Measurements from ENCODE around the gene AMTN. TPM values are rescaled to one million over a fixed set of nuclear protein-coding genes. Genes with fewer than 3 reads are reported as not detected.
A peak's percentile ranks its signal among the peaks of the same experiment; 100 is the strongest.

Gene AMTN
- total RNA-seq, 1 experiment from 2014 or later, result not detected

- Histone ChIP-seq H3K9ac (ENCODE audit: low read length) (no peak overlapping the region), H3K27ac (ENCODE audit: low read length) (no peak overlapping the region), H3K9me3 (ENCODE audit: low read length) (no peaks in the 10 kb centered on the region), H3K36me3 (ENCODE audit: low read depth, low read length) (no peaks in the 10 kb centered on the region), H3K27me3 (ENCODE audit: low read length) (peaks cover 56% of the 10 kb centered on the region), H3K4me3 (ENCODE audit: low read length) (no peak overlapping the region), H3K9me2 (replicated peaks; ENCODE audit: low read length) (no peaks in the 10 kb centered on the region), H2AFZ (ENCODE audit: low read length) (no peak overlapping the region), H3F3A (ENCODE audit: low read length, unreplicated experiment) (no peaks in the 10 kb centered on the region), H3K4me1 (ENCODE audit: insufficient read depth, low read length) (no peaks in the 10 kb centered on the region), H4K20me1 (ENCODE audit: low read length) (no peaks in the 10 kb centered on the region), H3K4me2 (ENCODE audit: low read length) (no peak overlapping the region), H3K79me2 (ENCODE audit: low read length) (no peaks in the 10 kb centered on the region)
- POLR2A ChIA-PET (ENCODE audit: unreplicated experiment), result no interaction called here
- intact Hi-C loops (cut with micrococcal nuclease), result no loop called here
- BruUV-seq (replicated peaks), result no TSS peak
- CTCF ChIA-PET, result no interaction called here
- TF ChIP-seq EZH2phosphoT487 (IDR thresholded peaks at IDR 0.05; ENCODE audit: borderline replicate concordance, low read length) (no peak), CTCF (conservative IDR thresholded peaks at IDR 0.05; ENCODE audit: low read depth, low read length) (peak; percentile 91), EZH2 (IDR thresholded peaks at IDR 0.05; ENCODE audit: low read length, unreplicated experiment) (no peak)
- ATAC-seq (peak; percentile 67), DNase-seq (peak; percentile 55)
Measured at GRCh38 chr4:70544279-70544868, 26.0 kb downstream of the AMTN start.

- Histone ChIP-seq H3K27me3 (ENCODE audit: low read length) (peaks cover 24% of the 10 kb centered on the region), H2AFZ (ENCODE audit: low read length) (no peak overlapping the region), H3K36me3 (ENCODE audit: low read depth, low read length) (no peaks in the 10 kb centered on the region), H3K9me2 (replicated peaks; ENCODE audit: low read length) (no peaks in the 10 kb centered on the region), H3K79me2 (ENCODE audit: low read length) (no peaks in the 10 kb centered on the region), H3K9me3 (ENCODE audit: low read length) (no peaks in the 10 kb centered on the region), H3K4me3 (ENCODE audit: low read length) (no peak overlapping the region), H3K4me2 (ENCODE audit: low read length) (no peak overlapping the region), H3F3A (ENCODE audit: low read length, unreplicated experiment) (no peaks in the 10 kb centered on the region), H3K9ac (ENCODE audit: low read length) (no peak overlapping the region), H4K20me1 (ENCODE audit: low read length) (no peaks in the 10 kb centered on the region), H3K4me1 (ENCODE audit: insufficient read depth, low read length) (no peaks in the 10 kb centered on the region), H3K27ac (ENCODE audit: low read length) (no peak overlapping the region)
- BruUV-seq (replicated peaks), result no TSS peak
- DNase-seq, result no peak
- ChIA-PET CTCF (no interaction called here), POLR2A (ENCODE audit: unreplicated experiment) (no interaction called here)
- intact Hi-C loops (cut with micrococcal nuclease), result no loop called here
- no peak for TF ChIP-seq CTCF (conservative IDR thresholded peaks at IDR 0.05; ENCODE audit: low read depth, low read length)
- no peak for TF ChIP-seq EZH2phosphoT487 (IDR thresholded peaks at IDR 0.05; ENCODE audit: borderline replicate concordance, low read length)
- TF ChIP-seq EZH2 (IDR thresholded peaks at IDR 0.05; ENCODE audit: low read length, unreplicated experiment), result no peak
- no peak for ATAC-seq
Measured at GRCh38 chr4:70556856-70557255, 38.5 kb downstream of the AMTN start.

GRCh38 chr4:70559211-70559830 lies 41.0 kb downstream of the AMTN start:
- Histone ChIP-seq H3K9ac (ENCODE audit: low read length) (no peak overlapping the region), H3K79me2 (ENCODE audit: low read length) (no peaks in the 10 kb centered on the region), H3K4me1 (ENCODE audit: insufficient read depth, low read length) (no peaks in the 10 kb centered on the region), H3F3A (ENCODE audit: low read length, unreplicated experiment) (no peaks in the 10 kb centered on the region), H3K27me3 (ENCODE audit: low read length) (peaks cover 18% of the 10 kb centered on the region), H3K36me3 (ENCODE audit: low read depth, low read length) (no peaks in the 10 kb centered on the region), H2AFZ (ENCODE audit: low read length) (peak overlapping the region; percentile 31; the same call in 1 of the 2 replicates), H3K9me3 (ENCODE audit: low read length) (no peaks in the 10 kb centered on the region), H3K9me2 (replicated peaks; ENCODE audit: low read length) (no peaks in the 10 kb centered on the region), H3K4me3 (ENCODE audit: low read length) (no peak overlapping the region), H3K4me2 (ENCODE audit: low read length) (no peak overlapping the region; the same call in 1 of the 2 replicates), H4K20me1 (ENCODE audit: low read length) (no peaks in the 10 kb centered on the region), H3K27ac (ENCODE audit: low read length) (no peak overlapping the region)
- intact Hi-C loops (cut with micrococcal nuclease), result loop anchor here (1.0 to 2.0 kb wide), 4 partner anchors 55 to 869 kb away; no protein-coding TSS in a partner anchor
- ChIA-PET POLR2A (ENCODE audit: unreplicated experiment) (interaction anchor here (0.6 kb wide), 1 partner anchor 331 kb away, joined by 3 read pairs; no protein-coding TSS in a partner anchor), CTCF (interaction anchor here (0.5 to 0.7 kb wide), 5 partner anchors 53 to 869 kb away, joined by 3 to 4 read pairs (median 4); no protein-coding TSS in a partner anchor)
- no TSS peak for BruUV-seq (replicated peaks)
- TF ChIP-seq EZH2 (IDR thresholded peaks at IDR 0.05; ENCODE audit: low read length, unreplicated experiment), result no peak
- no peak for TF ChIP-seq EZH2phosphoT487 (IDR thresholded peaks at IDR 0.05; ENCODE audit: borderline replicate concordance, low read length)
- peak; percentile 96 for TF ChIP-seq CTCF (conservative IDR thresholded peaks at IDR 0.05; ENCODE audit: low read depth, low read length)
- peak; percentile 82 for ATAC-seq
- peak; percentile 79 for DNase-seq
